Liver (tissue), 3 donors: ENCODE results near the gene POPDC2.

Experiments used
- CTCF ChIP-seq: fragments of 150-350 bp; IDR thresholded peaks from 2 replicates; pipeline ENCODE4 v1.5.1; 2017; ENCODE audit warnings: improper control_type of control experiment, low read depth, low read length; ENCODE audit not compliant: missing input control
- FOXA1 ChIP-seq: IDR thresholded peaks from 2 replicates; pipeline ENCODE4 v1.6.1; 2016; ENCODE audit warnings: antibody characterized with exemption
- GABPA ChIP-seq, 2 donors: IDR thresholded peaks in 1 of 2; conservative IDR thresholded peaks in 1 of 2; 2 replicates each; pipeline ENCODE4 v1.6.1; 2016; ENCODE audit warnings: antibody characterized with exemption in 2 of 2, mild to moderate bottlenecking in 1 of 2, moderate library complexity in 1 of 2
- JUND ChIP-seq, 2 donors: IDR thresholded peaks; 2 replicates each; pipeline ENCODE4 v1.6.1; 2016; ENCODE audit warnings: antibody characterized with exemption in 2 of 2
- MAX ChIP-seq: IDR thresholded peaks from 2 replicates; pipeline ENCODE4 v1.6.1; 2016; ENCODE audit warnings: antibody characterized with exemption
- RXRA ChIP-seq, 2 donors: IDR thresholded peaks; 2 replicates each; pipeline ENCODE4 v1.6.1; 2017 to 2018; ENCODE audit warnings: antibody characterized with exemption in 2 of 2, mild to moderate bottlenecking in 1 of 2
- SP1 ChIP-seq: IDR thresholded peaks from 2 replicates; pipeline ENCODE4 v1.6.1; 2018; ENCODE audit warnings: antibody characterized with exemption, mild to moderate bottlenecking
- TAF1 ChIP-seq: conservative IDR thresholded peaks from 2 replicates; pipeline ENCODE4 v1.6.1; 2016; ENCODE audit warnings: antibody characterized with exemption, mild to moderate bottlenecking
- YY1 ChIP-seq: IDR thresholded peaks from 2 replicates; pipeline ENCODE4 v1.6.1; 2016; ENCODE audit warnings: antibody characterized with exemption, mild to moderate bottlenecking
- TF ChIP-seq, protein P1 (sequence below): IDR thresholded peaks from 2 replicates; pipeline ENCODE4 v1.6.1; 2016; ENCODE audit warnings: antibody characterized with exemption
- TF ChIP-seq, protein P2 (sequence below): IDR thresholded peaks from 2 replicates; pipeline ENCODE4 v1.6.1; 2016; ENCODE audit warnings: antibody characterized with exemption, mild to moderate bottlenecking
- donor health status: healthy.
- donor health status: healthy.

DNA sequence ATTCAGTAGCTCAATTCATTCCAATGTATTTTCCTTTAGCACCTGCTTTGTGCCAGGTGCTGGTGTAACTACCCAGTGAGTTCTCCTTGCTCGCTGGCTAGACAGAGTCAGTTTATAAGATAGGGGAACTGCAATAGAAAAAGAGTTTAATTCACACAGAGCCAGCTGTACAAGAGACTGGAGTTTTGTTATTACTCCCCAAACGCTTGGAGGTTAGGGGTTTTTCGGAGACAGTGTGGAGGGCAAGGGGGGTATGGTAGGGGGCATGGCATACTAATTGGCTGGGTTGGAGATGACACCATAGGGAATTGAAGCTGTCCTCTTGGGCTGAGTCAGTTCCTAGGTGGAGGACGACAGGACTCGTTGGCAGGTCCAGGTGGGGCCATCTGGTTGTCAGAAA lies 37.0 kb upstream of the POPDC2 start:
- TF ChIP-seq TAF1 = no peak
- no peak for TF ChIP-seq FOXA1
- no peak for TF ChIP-seq CTCF
- no peak for TF ChIP-seq YY1
- TF ChIP-seq, protein P1, sequence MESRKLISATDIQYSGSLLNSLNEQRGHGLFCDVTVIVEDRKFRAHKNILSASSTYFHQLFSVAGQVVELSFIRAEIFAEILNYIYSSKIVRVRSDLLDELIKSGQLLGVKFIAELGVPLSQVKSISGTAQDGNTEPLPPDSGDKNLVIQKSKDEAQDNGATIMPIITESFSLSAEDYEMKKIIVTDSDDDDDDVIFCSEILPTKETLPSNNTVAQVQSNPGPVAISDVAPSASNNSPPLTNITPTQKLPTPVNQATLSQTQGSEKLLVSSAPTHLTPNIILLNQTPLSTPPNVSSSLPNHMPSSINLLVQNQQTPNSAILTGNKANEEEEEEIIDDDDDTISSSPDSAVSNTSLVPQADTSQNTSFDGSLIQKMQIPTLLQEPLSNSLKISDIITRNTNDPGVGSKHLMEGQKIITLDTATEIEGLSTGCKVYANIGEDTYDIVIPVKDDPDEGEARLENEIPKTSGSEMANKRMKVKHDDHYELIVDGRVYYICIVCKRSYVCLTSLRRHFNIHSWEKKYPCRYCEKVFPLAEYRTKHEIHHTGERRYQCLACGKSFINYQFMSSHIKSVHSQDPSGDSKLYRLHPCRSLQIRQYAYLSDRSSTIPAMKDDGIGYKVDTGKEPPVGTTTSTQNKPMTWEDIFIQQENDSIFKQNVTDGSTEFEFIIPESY = no peak
- no peak for TF ChIP-seq JUND (IDR thresholded peaks at IDR 0.05)
- no peak for TF ChIP-seq RXRA (IDR thresholded peaks at IDR 0.05)
- TF ChIP-seq, protein P2, sequence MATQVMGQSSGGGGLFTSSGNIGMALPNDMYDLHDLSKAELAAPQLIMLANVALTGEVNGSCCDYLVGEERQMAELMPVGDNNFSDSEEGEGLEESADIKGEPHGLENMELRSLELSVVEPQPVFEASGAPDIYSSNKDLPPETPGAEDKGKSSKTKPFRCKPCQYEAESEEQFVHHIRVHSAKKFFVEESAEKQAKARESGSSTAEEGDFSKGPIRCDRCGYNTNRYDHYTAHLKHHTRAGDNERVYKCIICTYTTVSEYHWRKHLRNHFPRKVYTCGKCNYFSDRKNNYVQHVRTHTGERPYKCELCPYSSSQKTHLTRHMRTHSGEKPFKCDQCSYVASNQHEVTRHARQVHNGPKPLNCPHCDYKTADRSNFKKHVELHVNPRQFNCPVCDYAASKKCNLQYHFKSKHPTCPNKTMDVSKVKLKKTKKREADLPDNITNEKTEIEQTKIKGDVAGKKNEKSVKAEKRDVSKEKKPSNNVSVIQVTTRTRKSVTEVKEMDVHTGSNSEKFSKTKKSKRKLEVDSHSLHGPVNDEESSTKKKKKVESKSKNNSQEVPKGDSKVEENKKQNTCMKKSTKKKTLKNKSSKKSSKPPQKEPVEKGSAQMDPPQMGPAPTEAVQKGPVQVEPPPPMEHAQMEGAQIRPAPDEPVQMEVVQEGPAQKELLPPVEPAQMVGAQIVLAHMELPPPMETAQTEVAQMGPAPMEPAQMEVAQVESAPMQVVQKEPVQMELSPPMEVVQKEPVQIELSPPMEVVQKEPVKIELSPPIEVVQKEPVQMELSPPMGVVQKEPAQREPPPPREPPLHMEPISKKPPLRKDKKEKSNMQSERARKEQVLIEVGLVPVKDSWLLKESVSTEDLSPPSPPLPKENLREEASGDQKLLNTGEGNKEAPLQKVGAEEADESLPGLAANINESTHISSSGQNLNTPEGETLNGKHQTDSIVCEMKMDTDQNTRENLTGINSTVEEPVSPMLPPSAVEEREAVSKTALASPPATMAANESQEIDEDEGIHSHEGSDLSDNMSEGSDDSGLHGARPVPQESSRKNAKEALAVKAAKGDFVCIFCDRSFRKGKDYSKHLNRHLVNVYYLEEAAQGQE = no peak
- TF ChIP-seq SP1 = no peak
- no peak for TF ChIP-seq GABPA (IDR thresholded peaks at IDR 0.05 in 1 of 2, conservative IDR thresholded peaks at IDR 0.05 in 1 of 2)
- TF ChIP-seq MAX = no peak
